DND-41 (cell line): ENCODE measurements around the gene TCF4.

ENCODE experiments used
- ATAC-seq: fragments of 200-7000 bp; cut with Tn5 transposase; 3 replicates; pipeline ENCODE4 v1.9.1; 2021; ENCODE audit warnings: low read depth; ENCODE audit not compliant: insufficient read depth
- DNase-seq: peaks from one replicate; pipeline ENCODE4 v3.0.0-alpha.2; 2020
- H2AFZ ChIP-seq: 2 replicates; pipeline ENCODE4 v1.6.0; 2012; ENCODE audit warnings: low read depth, low read length
- H3K27ac ChIP-seq: 2 replicates; pipeline ENCODE4 v1.5.1; 2012; ENCODE audit warnings: low read length, inconsistent platforms
- H3K27me3 ChIP-seq: fragments of 200-600 bp; sonication (generic); 2 replicates; pipeline ENCODE4 v1.6.0; 2012; ENCODE audit warnings: low read length, mild to moderate bottlenecking, inconsistent platforms; ENCODE audit not compliant: insufficient read depth, poor library complexity
- H3K36me3 ChIP-seq: 2 replicates; pipeline ENCODE4 v1.5.1; 2012; ENCODE audit warnings: low read length, inconsistent platforms; ENCODE audit not compliant: insufficient read depth
- H3K4me1 ChIP-seq: 2 replicates; pipeline ENCODE4 v1.5.1; 2012; ENCODE audit warnings: mild to moderate bottlenecking, low read length; ENCODE audit not compliant: insufficient read depth
- H3K4me2 ChIP-seq: 2 replicates; pipeline ENCODE4 v1.6.0; 2012; ENCODE audit warnings: mild to moderate bottlenecking, moderate library complexity, low read length, inconsistent platforms; ENCODE audit not compliant: insufficient read depth
- H3K4me3 ChIP-seq, 2 experiments: fragments of 200-600 bp in 1 of 2; shearing (Covaris generic) in 1 of 2; 2 replicates each; pipeline ENCODE4 v1.5.1; 2012 to 2016; ENCODE audit warnings: inconsistent platforms in 2 of 2, low read length in 2 of 2, mild to moderate bottlenecking in 2 of 2, low read depth in 1 of 2, moderate library complexity in 1 of 2
- H3K79me2 ChIP-seq: 2 replicates; pipeline ENCODE4 v1.6.0; 2012; ENCODE audit warnings: low read length, inconsistent platforms; ENCODE audit not compliant: insufficient read depth
- H3K9ac ChIP-seq: 2 replicates; pipeline ENCODE4 v1.6.0; 2012; ENCODE audit warnings: low read depth, mild to moderate bottlenecking, inconsistent platforms, low read length, moderate library complexity
- H3K9me3 ChIP-seq: 2 replicates; pipeline ENCODE4 v1.5.1; 2012; ENCODE audit warnings: low read length, moderate library complexity, mild to moderate bottlenecking, inconsistent platforms; ENCODE audit not compliant: insufficient read depth, severe bottlenecking
- H4K20me1 ChIP-seq: 2 replicates; pipeline ENCODE4 v1.6.0; 2012; ENCODE audit warnings: low read length; ENCODE audit not compliant: insufficient read depth
- EZH2 ChIP-seq: IDR thresholded peaks from 3 replicates; pipeline ENCODE4 v1.6.1; 2012; ENCODE audit warnings: borderline replicate concordance, low read depth, mild to moderate bottlenecking, moderate library complexity, low read length, inconsistent platforms; ENCODE audit not compliant: severe bottlenecking
- TF ChIP-seq, protein P1 (sequence below): IDR thresholded peaks from 2 replicates; pipeline ENCODE4 v1.5.1; 2012; ENCODE audit warnings: borderline replicate concordance, low read length, moderate library complexity, mild to moderate bottlenecking; ENCODE audit not compliant: poor library complexity, severe bottlenecking; ENCODE audit errors: extremely low read depth

Gene TCF4

GRCh38 chr18:55262021-55262560, 325.9 kb downstream of the TCF4 start:
- Histone ChIP-seq H3K27me3 (no peaks in the 10 kb centered on the region), H3K4me3 (no peak overlapping the region), H4K20me1 (no peaks in the 10 kb centered on the region), H3K36me3 (peaks cover 11% of the 10 kb centered on the region; the same call in 1 of the 2 replicates), H3K9me3 (no peaks in the 10 kb centered on the region), H3K79me2 (no peaks in the 10 kb centered on the region), H3K4me2 (no peak overlapping the region), H3K4me1 (no peaks in the 10 kb centered on the region), H2AFZ (no peak overlapping the region), H3K9ac (no peak overlapping the region), H3K27ac (no peak overlapping the region)
- ATAC-seq (no peak), DNase-seq (no peak)
- TF ChIP-seq, protein P1, sequence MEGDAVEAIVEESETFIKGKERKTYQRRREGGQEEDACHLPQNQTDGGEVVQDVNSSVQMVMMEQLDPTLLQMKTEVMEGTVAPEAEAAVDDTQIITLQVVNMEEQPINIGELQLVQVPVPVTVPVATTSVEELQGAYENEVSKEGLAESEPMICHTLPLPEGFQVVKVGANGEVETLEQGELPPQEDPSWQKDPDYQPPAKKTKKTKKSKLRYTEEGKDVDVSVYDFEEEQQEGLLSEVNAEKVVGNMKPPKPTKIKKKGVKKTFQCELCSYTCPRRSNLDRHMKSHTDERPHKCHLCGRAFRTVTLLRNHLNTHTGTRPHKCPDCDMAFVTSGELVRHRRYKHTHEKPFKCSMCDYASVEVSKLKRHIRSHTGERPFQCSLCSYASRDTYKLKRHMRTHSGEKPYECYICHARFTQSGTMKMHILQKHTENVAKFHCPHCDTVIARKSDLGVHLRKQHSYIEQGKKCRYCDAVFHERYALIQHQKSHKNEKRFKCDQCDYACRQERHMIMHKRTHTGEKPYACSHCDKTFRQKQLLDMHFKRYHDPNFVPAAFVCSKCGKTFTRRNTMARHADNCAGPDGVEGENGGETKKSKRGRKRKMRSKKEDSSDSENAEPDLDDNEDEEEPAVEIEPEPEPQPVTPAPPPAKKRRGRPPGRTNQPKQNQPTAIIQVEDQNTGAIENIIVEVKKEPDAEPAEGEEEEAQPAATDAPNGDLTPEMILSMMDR = no peak
- no peak for TF ChIP-seq EZH2

DNA sequence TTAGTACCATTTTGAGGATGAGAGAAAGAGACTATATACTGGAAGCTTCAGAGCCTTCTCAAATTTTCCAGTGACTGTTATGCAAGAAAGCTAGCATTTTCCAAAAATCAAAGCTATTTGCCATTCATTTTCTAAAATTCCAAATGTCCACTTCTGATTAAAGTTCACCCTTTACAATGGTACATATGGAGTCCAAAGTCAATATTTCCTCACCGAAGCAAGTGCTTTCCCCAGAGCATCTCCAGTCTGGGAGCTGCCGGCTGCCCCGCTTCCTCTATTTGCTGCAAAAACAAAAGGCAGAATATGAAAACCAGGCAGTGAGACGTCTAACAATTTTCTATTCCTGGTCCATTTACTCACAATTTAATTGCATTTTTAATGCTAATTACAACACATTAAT, 326.7 kb downstream of the TCF4 start:
- Histone ChIP-seq H2AFZ (no peak overlapping the region), H3K79me2 (no peaks in the 10 kb centered on the region), H3K4me2 (no peak overlapping the region), H3K9ac (no peak overlapping the region), H3K27me3 (no peaks in the 10 kb centered on the region), H3K27ac (no peak overlapping the region), H3K4me1 (no peaks in the 10 kb centered on the region), H3K4me3 (no peak overlapping the region), H3K9me3 (no peaks in the 10 kb centered on the region), H3K36me3 (peaks cover 12% of the 10 kb centered on the region; the same call in 1 of the 2 replicates), H4K20me1 (no peaks in the 10 kb centered on the region)
- TF ChIP-seq, protein P1 = no peak
- TF ChIP-seq EZH2 = no peak
- ATAC-seq = no peak
- no peak for DNase-seq

DNA sequence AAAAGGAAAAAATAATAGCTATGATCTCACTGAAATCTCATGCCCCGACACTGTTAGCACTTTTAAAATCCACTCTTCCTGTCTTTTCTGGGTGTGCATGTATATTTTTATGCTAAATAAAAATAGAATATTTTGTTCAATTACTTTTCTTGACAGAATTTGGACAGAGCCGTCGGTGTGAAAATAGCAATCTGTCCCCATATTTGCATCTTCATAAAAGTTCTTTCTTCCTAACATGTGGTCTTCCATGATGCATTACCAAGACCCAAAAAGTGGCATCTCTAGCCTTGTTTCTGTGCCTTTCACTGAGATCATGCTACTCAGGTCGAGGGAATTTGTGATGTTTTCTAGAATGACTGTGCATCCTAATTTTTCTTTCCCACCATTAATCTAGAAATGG, 329.9 kb downstream of the TCF4 start:
- no peak overlapping the region for H3K9ac ChIP-seq
- H3K4me2 ChIP-seq = no peak overlapping the region
- H3K9me3 ChIP-seq = no peaks in the 10 kb centered on the region
- peaks cover 16% of the 10 kb centered on the region; the same call in 1 of the 2 replicates for H3K36me3 ChIP-seq
- no peak overlapping the region for H2AFZ ChIP-seq
- no peaks in the 10 kb centered on the region for H4K20me1 ChIP-seq
- DNase-seq (no peak), ATAC-seq (no peak)
- no peaks in the 10 kb centered on the region for H3K4me1 ChIP-seq
- no peak overlapping the region for H3K4me3 ChIP-seq
- H3K79me2 ChIP-seq = no peaks in the 10 kb centered on the region
- TF ChIP-seq EZH2 = no peak
- TF ChIP-seq, protein P1 = no peak
- H3K27ac ChIP-seq = no peak overlapping the region
- no peaks in the 10 kb centered on the region for H3K27me3 ChIP-seq

DNA sequence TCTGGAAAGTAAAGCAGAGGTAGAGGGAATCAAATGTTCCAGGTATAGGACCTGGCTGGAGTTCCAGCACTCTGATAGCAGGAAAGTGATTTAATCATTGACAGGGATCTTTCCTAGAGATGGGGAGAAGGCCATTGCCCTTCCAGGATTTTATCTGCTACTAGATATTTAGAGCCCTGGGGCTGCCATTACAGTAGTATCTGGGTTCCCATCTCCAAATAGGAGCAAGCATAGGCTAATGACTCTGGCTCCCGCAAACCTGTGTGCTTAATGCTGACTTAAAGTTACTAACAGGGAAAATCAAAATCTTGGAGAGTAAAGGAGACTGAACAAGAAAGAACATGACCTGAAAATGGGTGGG, 331.1 kb downstream of the TCF4 start:
- no peaks in the 10 kb centered on the region for H3K27me3 ChIP-seq
- no peak overlapping the region for H3K4me2 ChIP-seq
- no peak overlapping the region for H3K9ac ChIP-seq
- no peaks in the 10 kb centered on the region for H3K9me3 ChIP-seq
- H4K20me1 ChIP-seq = no peaks in the 10 kb centered on the region
- peaks cover 16% of the 10 kb centered on the region; the same call in 1 of the 2 replicates for H3K36me3 ChIP-seq
- ATAC-seq (no peak), DNase-seq (no peak)
- no peak overlapping the region for H3K4me3 ChIP-seq
- H2AFZ ChIP-seq = no peak overlapping the region
- no peaks in the 10 kb centered on the region for H3K79me2 ChIP-seq
- no peak for TF ChIP-seq EZH2
- TF ChIP-seq, protein P1 = no peak
- H3K27ac ChIP-seq = no peak overlapping the region
- H3K4me1 ChIP-seq = no peaks in the 10 kb centered on the region
